Measurements from ENCODE around the gene KCNB1. TPM values are rescaled to one million over a fixed set of nuclear protein-coding genes. Genes with fewer than 3 reads are reported as not detected.

KCNB1 gene
- total and polyA plus RNA-seq, 2 donors (not counting 1 experiment from before 2014, with no cell fraction given), result under 0.01 to 0.07 TPM

DNA sequence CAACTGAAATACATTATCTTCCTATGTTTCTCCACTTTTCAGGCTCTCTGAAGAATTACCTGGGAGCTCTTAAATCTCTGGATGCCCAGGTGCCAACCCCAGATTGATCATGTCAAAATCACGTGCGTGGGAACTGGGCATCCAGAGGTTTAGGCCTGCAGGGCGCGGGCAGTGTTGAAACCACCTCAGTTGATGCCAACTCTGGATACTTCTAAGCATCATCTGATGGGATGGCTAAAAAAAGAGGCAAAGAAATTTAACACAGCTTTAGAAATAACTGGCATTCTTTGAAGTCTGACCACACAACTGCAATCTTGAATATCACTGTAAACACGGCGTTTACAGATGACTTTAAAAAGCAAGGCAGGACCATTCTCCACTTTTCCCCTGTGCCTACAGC, 43.6 kb upstream of the KCNB1 start:
- Histone ChIP-seq H4K20me1 (ENCODE audit: control insufficient read depth, extremely low read depth, insufficient read depth, low read length) (no peaks in the 10 kb centered on the region), H3K27me3 (ENCODE audit: control insufficient read depth, insufficient read depth, low read length) (peaks cover 2% of the 10 kb centered on the region), H3K79me2 (ENCODE audit: control insufficient read depth, insufficient read depth, low read length) (no peaks in the 10 kb centered on the region), H3K4me2 (ENCODE audit: extremely low read depth, insufficient read depth, low read length) (no peak overlapping the region), H3K9me3 (ENCODE audit: control insufficient read depth, insufficient read depth, low read depth, low read length) (no peaks in the 10 kb centered on the region), H3K27ac (ENCODE audit: insufficient read depth, low read length) (no peak overlapping the region), H3K4me1 (ENCODE audit: control insufficient read depth, extremely low read depth, insufficient read depth, low read length) (no peaks in the 10 kb centered on the region), H3K9ac (ENCODE audit: insufficient read depth, low read length) (no peak overlapping the region), H3K4me3 (replicated peaks in 1 of 4; ENCODE audit: control extremely low read depth in 1 of 4, insufficient read depth in 1 of 4, low read depth in 3 of 4, low read length in 4 of 4) (no peak overlapping the region), H2AFZ (ENCODE audit: low read length) (no peak overlapping the region), H3K36me3 (ENCODE audit: control insufficient read depth, insufficient read depth, low read length) (no peaks in the 10 kb centered on the region)
- DNase-seq (ENCODE audit: low read depth in 2 of 2), result no peak
- no peak for TF ChIP-seq EZH2 (IDR thresholded peaks at IDR 0.05; ENCODE audit: low read length, missing control alignments)
- TF ChIP-seq, protein P1, sequence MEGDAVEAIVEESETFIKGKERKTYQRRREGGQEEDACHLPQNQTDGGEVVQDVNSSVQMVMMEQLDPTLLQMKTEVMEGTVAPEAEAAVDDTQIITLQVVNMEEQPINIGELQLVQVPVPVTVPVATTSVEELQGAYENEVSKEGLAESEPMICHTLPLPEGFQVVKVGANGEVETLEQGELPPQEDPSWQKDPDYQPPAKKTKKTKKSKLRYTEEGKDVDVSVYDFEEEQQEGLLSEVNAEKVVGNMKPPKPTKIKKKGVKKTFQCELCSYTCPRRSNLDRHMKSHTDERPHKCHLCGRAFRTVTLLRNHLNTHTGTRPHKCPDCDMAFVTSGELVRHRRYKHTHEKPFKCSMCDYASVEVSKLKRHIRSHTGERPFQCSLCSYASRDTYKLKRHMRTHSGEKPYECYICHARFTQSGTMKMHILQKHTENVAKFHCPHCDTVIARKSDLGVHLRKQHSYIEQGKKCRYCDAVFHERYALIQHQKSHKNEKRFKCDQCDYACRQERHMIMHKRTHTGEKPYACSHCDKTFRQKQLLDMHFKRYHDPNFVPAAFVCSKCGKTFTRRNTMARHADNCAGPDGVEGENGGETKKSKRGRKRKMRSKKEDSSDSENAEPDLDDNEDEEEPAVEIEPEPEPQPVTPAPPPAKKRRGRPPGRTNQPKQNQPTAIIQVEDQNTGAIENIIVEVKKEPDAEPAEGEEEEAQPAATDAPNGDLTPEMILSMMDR (conservative IDR thresholded peaks at IDR 0.05 in 1 of 2, IDR thresholded peaks at IDR 0.05 in 1 of 2; ENCODE audit: low read depth in 1 of 2, low read length in 2 of 2), result no peak

DNA sequence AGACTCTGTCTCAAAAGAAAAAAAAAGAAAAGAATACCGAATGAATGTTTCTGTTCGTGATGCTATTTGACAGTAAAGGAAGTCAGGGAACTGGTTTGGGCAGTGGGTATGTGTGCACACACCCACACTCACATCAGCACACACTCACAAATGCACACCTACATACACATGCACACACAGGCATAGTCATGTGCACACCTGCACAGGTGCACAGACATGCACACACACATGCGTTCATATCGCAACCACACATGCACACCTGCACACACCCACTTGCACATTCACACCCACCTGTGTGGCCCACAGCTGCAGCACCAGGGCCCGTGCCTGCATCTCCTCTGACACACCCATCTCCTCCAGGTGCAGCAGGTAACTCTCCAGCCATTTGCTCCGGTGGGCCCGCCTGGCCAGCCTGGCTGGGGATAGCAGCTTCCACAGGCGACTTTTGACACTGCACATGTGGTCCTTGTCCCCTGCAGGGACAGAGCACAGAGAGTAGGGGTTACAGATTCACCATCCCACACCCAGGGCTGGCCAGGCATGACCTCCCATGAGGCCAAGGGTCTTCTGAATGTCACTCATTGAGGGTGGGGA, 41.4 kb upstream of the KCNB1 start:
- H2AFZ ChIP-seq (ENCODE audit: low read length), result no peak overlapping the region
- H3K9me3 ChIP-seq (ENCODE audit: control insufficient read depth, insufficient read depth, low read depth, low read length), result no peaks in the 10 kb centered on the region
- H3K27ac ChIP-seq (ENCODE audit: insufficient read depth, low read length), result no peak overlapping the region
- no peaks in the 10 kb centered on the region for H3K4me1 ChIP-seq (ENCODE audit: control insufficient read depth, extremely low read depth, insufficient read depth, low read length)
- no peaks in the 10 kb centered on the region for H3K36me3 ChIP-seq (ENCODE audit: control insufficient read depth, insufficient read depth, low read length)
- no peak overlapping the region for H3K9ac ChIP-seq (ENCODE audit: insufficient read depth, low read length)
- DNase-seq (ENCODE audit: low read depth in 2 of 2), result no peak
- H3K79me2 ChIP-seq (ENCODE audit: control insufficient read depth, insufficient read depth, low read length), result no peaks in the 10 kb centered on the region
- no peaks in the 10 kb centered on the region for H4K20me1 ChIP-seq (ENCODE audit: control insufficient read depth, extremely low read depth, insufficient read depth, low read length)
- H3K4me3 ChIP-seq (replicated peaks in 1 of 4; ENCODE audit: control extremely low read depth in 1 of 4, insufficient read depth in 1 of 4, low read depth in 3 of 4, low read length in 4 of 4), result no peak overlapping the region
- peaks cover 2% of the 10 kb centered on the region for H3K27me3 ChIP-seq (ENCODE audit: control insufficient read depth, insufficient read depth, low read length)
- TF ChIP-seq, protein P1 (conservative IDR thresholded peaks at IDR 0.05 in 1 of 2, IDR thresholded peaks at IDR 0.05 in 1 of 2; ENCODE audit: low read depth in 1 of 2, low read length in 2 of 2), result no peak
- no peak for TF ChIP-seq EZH2 (IDR thresholded peaks at IDR 0.05; ENCODE audit: low read length, missing control alignments)
- H3K4me2 ChIP-seq (ENCODE audit: extremely low read depth, insufficient read depth, low read length), result no peak overlapping the region

DNA sequence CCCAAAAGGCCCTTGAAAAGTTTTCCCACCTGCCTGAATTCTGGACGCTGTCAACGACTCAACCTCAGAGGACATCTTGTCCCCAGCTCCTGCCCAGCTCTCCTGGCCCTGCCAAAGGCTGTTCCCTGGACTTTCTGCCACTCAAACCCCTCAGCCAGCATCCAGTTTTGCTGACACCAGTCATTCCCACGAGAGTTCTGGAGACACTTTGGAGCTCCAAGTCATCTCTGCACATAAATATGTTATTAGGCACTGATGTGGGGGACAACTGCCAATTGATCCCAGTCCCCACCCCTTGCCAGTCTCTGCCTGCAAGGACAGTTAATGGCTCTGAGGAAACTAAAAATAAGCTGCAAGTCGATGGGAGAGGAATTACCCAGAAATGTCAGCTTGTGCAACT, 38.9 kb upstream of the KCNB1 start:
- Histone ChIP-seq H3K9ac (ENCODE audit: insufficient read depth, low read length) (no peak overlapping the region), H3K27me3 (ENCODE audit: control insufficient read depth, insufficient read depth, low read length) (peaks cover 2% of the 10 kb centered on the region), H2AFZ (ENCODE audit: low read length) (no peak overlapping the region), H4K20me1 (ENCODE audit: control insufficient read depth, extremely low read depth, insufficient read depth, low read length) (no peaks in the 10 kb centered on the region), H3K27ac (ENCODE audit: insufficient read depth, low read length) (no peak overlapping the region), H3K79me2 (ENCODE audit: control insufficient read depth, insufficient read depth, low read length) (no peaks in the 10 kb centered on the region), H3K4me3 (replicated peaks in 1 of 4; ENCODE audit: control extremely low read depth in 1 of 4, insufficient read depth in 1 of 4, low read depth in 3 of 4, low read length in 4 of 4) (no peak overlapping the region), H3K4me1 (ENCODE audit: control insufficient read depth, extremely low read depth, insufficient read depth, low read length) (no peaks in the 10 kb centered on the region), H3K36me3 (ENCODE audit: control insufficient read depth, insufficient read depth, low read length) (no peaks in the 10 kb centered on the region), H3K9me3 (ENCODE audit: control insufficient read depth, insufficient read depth, low read depth, low read length) (no peaks in the 10 kb centered on the region), H3K4me2 (ENCODE audit: extremely low read depth, insufficient read depth, low read length) (no peak overlapping the region)
- no peak for DNase-seq (ENCODE audit: low read depth in 2 of 2)
- TF ChIP-seq, protein P1 (conservative IDR thresholded peaks at IDR 0.05 in 1 of 2, IDR thresholded peaks at IDR 0.05 in 1 of 2; ENCODE audit: low read depth in 1 of 2, low read length in 2 of 2), result no peak
- no peak for TF ChIP-seq EZH2 (IDR thresholded peaks at IDR 0.05; ENCODE audit: low read length, missing control alignments)

Measured in fibroblast of lung (primary cell).